Stomach (tissue), 4 donors: ENCODE data around the gene NLRP5.

Experiments used
- POLR2A ChIP-seq, 4 donors: fragments of 450-650 bp; IDR thresholded peaks; one replicate each; pipeline ENCODE4 v1.6.1; 2016; ENCODE audit warnings: antibody characterized with exemption in 4 of 4, control low read depth in 2 of 4, mild to moderate bottlenecking in 1 of 4, moderate library complexity in 1 of 4
- POLR2AphosphoS5 ChIP-seq, 3 donors: sonication (generic); formaldehyde crosslinking; IDR thresholded peaks; one replicate each; pipeline ENCODE4 v1.6.1; 2016; ENCODE audit warnings: antibody characterized with exemption in 3 of 3
- TF ChIP-seq, protein P1 (sequence below), 7 experiments: fragments of 450-650 bp in 4 of 7; fragments of 200-600 bp in 3 of 7; sonication (generic) in 3 of 7; IDR thresholded peaks; one replicate each; pipeline ENCODE4 v1.5.1; 2016 to 2019; ENCODE audit warnings: antibody characterized with exemption in 7 of 7, control low read depth in 2 of 7, mild to moderate bottlenecking in 1 of 7

DNA sequence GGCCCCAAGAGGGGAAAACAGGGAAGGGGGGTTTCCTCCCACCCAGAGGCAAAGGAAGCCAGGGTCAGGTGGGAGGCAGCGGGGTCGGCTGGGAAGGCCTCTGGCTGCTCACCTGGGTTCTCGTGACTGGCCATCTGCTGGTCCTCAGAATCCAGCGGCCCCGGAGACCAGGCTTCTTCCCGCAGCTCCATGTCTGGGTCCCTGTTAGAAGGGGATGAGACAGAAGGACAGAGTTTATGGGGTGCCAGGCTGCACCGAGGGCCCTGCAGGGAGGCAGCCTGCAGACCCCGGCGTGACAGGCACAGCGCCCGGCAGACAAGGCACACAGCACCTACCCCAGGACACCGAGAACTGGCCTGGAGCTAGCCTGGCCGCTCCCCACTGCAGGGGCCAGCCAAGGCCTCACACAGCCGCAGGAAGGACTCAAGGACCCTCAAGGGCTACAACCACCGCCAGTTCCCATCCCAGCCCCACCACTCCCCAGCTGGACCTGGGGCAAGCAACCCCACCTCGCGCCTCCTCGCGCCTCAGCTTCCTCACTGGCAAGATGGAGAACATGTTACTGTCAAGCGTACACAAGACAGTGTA lies 116.5 kb downstream of the NLRP5 start:
- TF ChIP-seq, protein P1, sequence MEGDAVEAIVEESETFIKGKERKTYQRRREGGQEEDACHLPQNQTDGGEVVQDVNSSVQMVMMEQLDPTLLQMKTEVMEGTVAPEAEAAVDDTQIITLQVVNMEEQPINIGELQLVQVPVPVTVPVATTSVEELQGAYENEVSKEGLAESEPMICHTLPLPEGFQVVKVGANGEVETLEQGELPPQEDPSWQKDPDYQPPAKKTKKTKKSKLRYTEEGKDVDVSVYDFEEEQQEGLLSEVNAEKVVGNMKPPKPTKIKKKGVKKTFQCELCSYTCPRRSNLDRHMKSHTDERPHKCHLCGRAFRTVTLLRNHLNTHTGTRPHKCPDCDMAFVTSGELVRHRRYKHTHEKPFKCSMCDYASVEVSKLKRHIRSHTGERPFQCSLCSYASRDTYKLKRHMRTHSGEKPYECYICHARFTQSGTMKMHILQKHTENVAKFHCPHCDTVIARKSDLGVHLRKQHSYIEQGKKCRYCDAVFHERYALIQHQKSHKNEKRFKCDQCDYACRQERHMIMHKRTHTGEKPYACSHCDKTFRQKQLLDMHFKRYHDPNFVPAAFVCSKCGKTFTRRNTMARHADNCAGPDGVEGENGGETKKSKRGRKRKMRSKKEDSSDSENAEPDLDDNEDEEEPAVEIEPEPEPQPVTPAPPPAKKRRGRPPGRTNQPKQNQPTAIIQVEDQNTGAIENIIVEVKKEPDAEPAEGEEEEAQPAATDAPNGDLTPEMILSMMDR (IDR thresholded peaks at IDR 0.05) = no peak
- TF ChIP-seq POLR2AphosphoS5 (IDR thresholded peaks at IDR 0.05) (no peak), POLR2A (IDR thresholded peaks at IDR 0.05) (no peak)
